H1 (cell line): ENCODE measurements around the gene GMPR. TPM values are rescaled to one million over a fixed set of nuclear protein-coding genes. Genes with fewer than 3 reads are reported as not detected.

Experiments
- CTCF ChIA-PET: fragments of 300-600 bp; sonication (Branson Sonifier 250); formaldehyde crosslinking; loops from one replicate; lab custom pipeline; 2021; ENCODE audit not compliant: partially characterized antibody; lab: Charles Lee
- POLR2A ChIA-PET: fragments of 300-600 bp; sonication (Branson Sonifier 250); formaldehyde crosslinking; loops from one replicate; lab custom pipeline; 2021; ENCODE audit warnings: inconsistent platforms; ENCODE audit not compliant: partially characterized antibody; lab: Charles Lee
- DNase-seq, 2 experiments: peaks; one replicate each; pipeline versions ENCODE4 v3.0.0 to v3.0.0-alpha.2; 2010 to 2022; ENCODE audit warnings: low spot score in 2 of 2, low read depth in 1 of 2, mixed read lengths in 1 of 2
- FAIRE-seq: peaks from 2 replicates; lab custom pipeline; 2011; peaks lifted over from hg19 to GRCh38; lab: Jason Lieb, UNC
- H2AFZ ChIP-seq: 2 replicates; pipeline ENCODE4 v1.8.1; 2012; ENCODE audit warnings: low read length, inconsistent platforms
- H2AK5ac ChIP-seq: 2 replicates; pipeline ENCODE4 v1.6.1; 2013; ENCODE audit warnings: low read depth, low read length
- H2BK120ac ChIP-seq: replicated peaks from 2 replicates; pipeline ENCODE3; 2013; ENCODE audit warnings: low read depth, low read length, inconsistent platforms
- H2BK12ac ChIP-seq: 2 replicates; pipeline ENCODE4 v1.6.1; 2013; ENCODE audit warnings: low read depth, low read length
- H2BK15ac ChIP-seq: 2 replicates; pipeline ENCODE4 v1.6.1; 2013; ENCODE audit warnings: low read length
- H2BK20ac ChIP-seq: 2 replicates; pipeline ENCODE4 v1.6.1; 2013; ENCODE audit warnings: low read length
- H2BK5ac ChIP-seq: 2 replicates; pipeline ENCODE4 v1.6.1; 2013; ENCODE audit warnings: low read depth, low read length
- H3K14ac ChIP-seq: 2 replicates; pipeline ENCODE4 v1.6.1; 2013; ENCODE audit warnings: inconsistent platforms; ENCODE audit not compliant: insufficient read length
- H3K18ac ChIP-seq: 2 replicates; pipeline ENCODE4 v1.6.1; 2013; ENCODE audit warnings: low read length; ENCODE audit errors: extremely low read depth
- H3K23ac ChIP-seq: 2 replicates; pipeline ENCODE4 v1.6.1; 2013; ENCODE audit warnings: inconsistent platforms; ENCODE audit not compliant: insufficient read length
- H3K23me2 ChIP-seq: 2 replicates; pipeline ENCODE4 v1.6.1; 2013; ENCODE audit warnings: low read depth, low read length
- H3K27ac ChIP-seq: 2 replicates; pipeline ENCODE4 v1.6.1; 2011; ENCODE audit warnings: low read depth, low read length, inconsistent platforms
- H3K27me3 ChIP-seq, 4 experiments: replicated peaks in 1 of 4; 1 replicate in 1 of 4; 2 replicates in 3 of 4; pipeline versions ENCODE4 v1.6.1 to v1.8.1; 2011 to 2013; ENCODE audit warnings: low read length in 3 of 4, mild to moderate bottlenecking in 3 of 4, inconsistent platforms in 2 of 4, mixed read lengths in 2 of 4, moderate library complexity in 1 of 4; ENCODE audit not compliant: control insufficient read depth in 3 of 4, insufficient read depth in 3 of 4; ENCODE audit errors: extremely low read depth in 1 of 4
- H3K36me3 ChIP-seq, 4 experiments: 2 replicates each; pipeline versions ENCODE4 v1.6.1 to v1.8.1; 2011 to 2013; ENCODE audit warnings: mild to moderate bottlenecking in 4 of 4, low read length in 3 of 4, moderate library complexity in 2 of 4, control low read depth in 1 of 4, inconsistent platforms in 1 of 4; ENCODE audit not compliant: insufficient read depth in 4 of 4, control insufficient read depth in 2 of 4
- H3K4ac ChIP-seq: replicated peaks from 2 replicates; pipeline ENCODE3; 2013; ENCODE audit warnings: low read length, low read depth, mixed read lengths, inconsistent platforms; ENCODE audit not compliant: insufficient read length
- H3K4me1 ChIP-seq, 4 experiments: replicated peaks in 1 of 4; 1 replicate in 1 of 4; 2 replicates in 3 of 4; pipeline versions ENCODE4 v1.6.1 to v1.8.1; 2011 to 2013; ENCODE audit warnings: low read length in 3 of 4, inconsistent platforms in 2 of 4, mixed read lengths in 1 of 4; ENCODE audit not compliant: insufficient read depth in 4 of 4, control insufficient read depth in 3 of 4
- H3K4me2 ChIP-seq, 2 experiments: 2 replicates each; pipeline versions ENCODE4 v1.6.1 to v1.8.1; 2011 to 2013; ENCODE audit warnings: low read depth in 2 of 2, low read length in 2 of 2, control low read depth in 1 of 2, inconsistent platforms in 1 of 2, mild to moderate bottlenecking in 1 of 2; ENCODE audit not compliant: insufficient read depth in 1 of 2
- H3K4me3 ChIP-seq, 4 experiments: fragments of 200-600, 300-600 bp in 1 of 4; sonication (generic), shearing (Covaris generic), sonication (Bioruptor Twin) in 1 of 4; 2 replicates each; pipeline versions ENCODE4 v1.5.1 to v1.8.1; 2011 to 2016; ENCODE audit warnings: low read length in 4 of 4, low read depth in 3 of 4, control low read depth in 2 of 4, inconsistent platforms in 2 of 4, mild to moderate bottlenecking in 2 of 4, mixed read lengths in 1 of 4, moderate library complexity in 1 of 4; ENCODE audit not compliant: insufficient read depth in 2 of 4; ENCODE audit errors: extremely low read depth in 1 of 4
- H3K56ac ChIP-seq: replicated peaks from 2 replicates; pipeline ENCODE3; 2013; ENCODE audit warnings: low read depth, mild to moderate bottlenecking, mixed read lengths, low read length, inconsistent platforms; ENCODE audit not compliant: insufficient read length
- H3K79me1 ChIP-seq: 2 replicates; pipeline ENCODE4 v1.6.1; 2013; ENCODE audit warnings: low read depth, low read length, control low read depth
- H3K79me2 ChIP-seq, 2 experiments: 2 replicates each; pipeline versions ENCODE4 v1.6.1 to v1.8.1; 2012 to 2013; ENCODE audit warnings: low read length in 2 of 2, mild to moderate bottlenecking in 2 of 2, inconsistent platforms in 1 of 2; ENCODE audit not compliant: insufficient read depth in 2 of 2, control insufficient read depth in 1 of 2
- H3K9ac ChIP-seq, 4 experiments: replicated peaks in 1 of 4; 1 replicate in 1 of 4; 2 replicates in 3 of 4; pipeline versions ENCODE4 v1.6.1 to v1.8.1; 2011 to 2013; ENCODE audit warnings: low read depth in 3 of 4, low read length in 3 of 4, control low read depth in 2 of 4, mild to moderate bottlenecking in 2 of 4, moderate library complexity in 2 of 4, inconsistent platforms in 1 of 4; ENCODE audit errors: extremely low read depth in 1 of 4
- H3K9me3 ChIP-seq, 2 experiments: 2 replicates each; pipeline versions ENCODE4 v1.6.1 to v1.8.1; 2012 to 2013; ENCODE audit warnings: mild to moderate bottlenecking in 2 of 2, moderate library complexity in 2 of 2, control low read depth in 1 of 2, inconsistent platforms in 1 of 2, low read depth in 1 of 2, low read length in 1 of 2, mixed read lengths in 1 of 2; ENCODE audit not compliant: insufficient read depth in 2 of 2
- H4K20me1 ChIP-seq, 2 experiments: replicated peaks in 1 of 2; 2 replicates each; pipeline versions ENCODE3 to v1.8.1; 2011 to 2013; ENCODE audit warnings: inconsistent platforms in 2 of 2, low read length in 2 of 2, mild to moderate bottlenecking in 1 of 2; ENCODE audit not compliant: insufficient read depth in 2 of 2, control insufficient read depth in 1 of 2
- H4K5ac ChIP-seq: 2 replicates; pipeline ENCODE4 v1.6.1; 2013; ENCODE audit warnings: low read length, low read depth, mixed read lengths, inconsistent platforms; ENCODE audit not compliant: insufficient read length
- H4K8ac ChIP-seq: 2 replicates; pipeline ENCODE4 v1.8.0; 2013; ENCODE audit warnings: mild to moderate bottlenecking, moderate library complexity, low read length, inconsistent platforms; ENCODE audit not compliant: insufficient read depth; ENCODE audit errors: extremely low read depth
- H4K91ac ChIP-seq: replicated peaks from 2 replicates; pipeline ENCODE3; 2013; ENCODE audit warnings: low read length, mixed read lengths, inconsistent platforms; ENCODE audit not compliant: insufficient read length
- WGBS, 2 experiments: shearing (Covaris generic) in 1 of 2; methylation state at CpG; one replicate each; pipeline versions ENCODE4 v1.1.6 to v1.1.7; 2013 to 2015; ENCODE audit warnings: low lambda C conversion rate in 2 of 2, mixed read lengths in 2 of 2, inconsistent platforms in 1 of 2, low coverage in 1 of 2, missing lambda C conversion rate in 1 of 2; ENCODE audit not compliant: insufficient replicate concordance in 2 of 2, insufficient coverage in 1 of 2, insufficient read length in 1 of 2; ENCODE audit errors: extremely low coverage in 1 of 2, missing lambda C conversion rate in 1 of 2; 5-methylcytosine and 5-hydroxymethylcytosine counted together
- polyA plus RNA-seq, 7 experiments: library from polyadenylated mRNA; depleted of rRNA in 3 of 7; stranded (reverse) in 5 of 7; unstranded in 2 of 7; fragments of >200 nt in 5 of 7; fragments of 200-250 nt in 2 of 7; gene quantifications; 1 replicate in 5 of 7; 2 replicates in 1 of 7; 4 replicates in 1 of 7; pipeline versions ENCODE4 v1.2.1 to v1.2.3, GENCODE V29; 2011 to 2013; ENCODE audit warnings: missing spikeins in 2 of 7, mixed read lengths in 2 of 7
- total RNA-seq: library from RNA; stranded (reverse); fragmentation: NEBNext Ultra II Directional; extraction: Animal tissue kit (Norgen Biotek cat#: 25700); gene quantifications from 2 replicates; pipeline ENCODE4 v1.2.1, GENCODE V29; 2021

GMPR gene
- total and polyA plus RNA-seq, 2 of the 8 experiments (the other 6 are each of a cell fraction or from before 2014, with no cell fraction given) = 0.99 to 1.2 TPM

DNA sequence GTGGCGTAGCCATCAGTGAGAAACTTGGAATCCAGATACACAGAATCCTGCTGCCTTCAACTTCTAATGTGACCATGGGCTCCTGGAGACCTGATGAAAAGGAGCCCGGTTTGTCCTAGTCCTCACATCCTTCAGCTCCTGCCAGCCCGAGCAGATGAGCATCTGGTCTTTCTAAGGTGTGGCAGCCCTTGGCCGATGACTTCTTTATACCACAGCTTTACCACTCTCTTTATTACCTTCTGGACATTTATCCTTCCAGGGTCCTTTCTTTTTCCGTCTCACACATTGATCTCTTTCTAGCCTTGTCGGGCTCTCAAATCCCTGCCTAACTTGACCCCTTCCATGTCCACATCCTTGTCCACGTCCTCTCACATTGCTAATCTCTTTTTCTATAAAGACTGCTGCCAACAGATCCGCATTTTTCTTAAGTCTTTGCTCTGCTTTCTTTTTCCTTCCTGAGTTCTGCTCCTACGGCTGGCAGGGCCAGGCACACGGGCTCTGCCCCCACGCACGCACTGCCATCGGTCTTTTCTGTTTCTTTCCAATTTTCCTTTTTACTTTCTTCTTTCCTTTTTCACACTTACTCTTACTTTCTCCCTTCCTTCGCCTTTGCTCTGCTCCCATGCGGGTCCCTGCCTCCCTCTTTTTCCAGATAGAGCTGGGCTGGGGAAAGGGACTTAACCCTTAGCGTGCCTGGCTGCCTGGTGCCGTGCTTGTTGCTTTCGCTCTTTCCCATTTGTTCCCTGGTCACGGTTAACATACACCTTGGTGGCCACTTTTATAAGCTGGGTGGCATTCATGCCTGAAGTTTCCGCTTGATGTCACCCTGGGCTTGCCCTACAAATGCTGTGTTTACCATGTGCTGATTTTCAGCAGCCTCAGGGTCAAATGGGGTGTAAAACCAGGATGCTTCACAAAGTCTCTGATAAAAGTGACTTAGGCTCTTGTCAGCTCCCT, 9.4 kb upstream of the GMPR start:
- FAIRE-seq = no peak
- WGBS, 2 experiments = 65% methylated on average over 19 of the region's 20 CpGs; no CpG with 5 or more reads in 1 of the 2 experiments
- CTCF ChIA-PET = interaction anchor here (0.6 to 4.1 kb wide), 12 partner anchors 8 to 187 kb away, joined by 3 to 26 read pairs (median 6); partner anchors contain the start of gene GMPR

More for the DNA sequence above, 9.4 kb upstream of the GMPR start:
- H2BK120ac ChIP-seq = no peak overlapping the region
- no peaks in the 10 kb centered on the region for H3K36me3 ChIP-seq
- H2BK20ac ChIP-seq = no peak overlapping the region
- H4K5ac ChIP-seq = no peak overlapping the region
- H2AFZ ChIP-seq = peak overlapping the region; percentile 71; the same call in 1 of the 2 replicates
- no peaks in the 10 kb centered on the region for H3K79me2 ChIP-seq
- H4K8ac ChIP-seq = no peak overlapping the region
- H3K18ac ChIP-seq = no peak overlapping the region; the same call in 1 of the 2 replicates
- no peak overlapping the region for H3K4ac ChIP-seq
- H3K4me2 ChIP-seq = peak overlapping the region in 1 of 2 experiments; percentile 34; a peak in 1 of 4 replicates
- no peak overlapping the region for H3K23ac ChIP-seq
- no peak overlapping the region for H2BK5ac ChIP-seq
- H3K56ac ChIP-seq = no peak overlapping the region
- no peaks in the 10 kb centered on the region for H3K23me2 ChIP-seq
- no peak for DNase-seq
- H3K14ac ChIP-seq = no peak overlapping the region
- POLR2A ChIA-PET = interaction anchor here (0.6 kb wide), 1 partner anchor 414 kb away, joined by 3 read pairs; no protein-coding TSS in a partner anchor
- H3K4me1 ChIP-seq = peaks cover 2 to 5% (median 5%) of the 10 kb centered on the region in 4 experiments; a peak in 5 of 7 replicates
- H3K79me1 ChIP-seq = no peaks in the 10 kb centered on the region
- H4K91ac ChIP-seq = no peak overlapping the region
- H3K4me3 ChIP-seq = no peak overlapping the region
- no peak overlapping the region for H2AK5ac ChIP-seq
- 0 out of 2 replicates have a peak overlapping the region, but pooled peaks have one; percentile 72 for H2BK15ac ChIP-seq
- H3K27ac ChIP-seq = no peak overlapping the region
- H2BK12ac ChIP-seq = no peak overlapping the region
- H3K27me3 ChIP-seq = peaks cover 0 to 2% (median 0%) of the 10 kb centered on the region in 4 experiments; a peak in 1 of 7 replicates
- H3K9ac ChIP-seq = no peak overlapping the region
- H3K9me3 ChIP-seq = no peaks in the 10 kb centered on the region
- no peaks in the 10 kb centered on the region for H4K20me1 ChIP-seq
